ENCODE data around the gene PBX2.

DNA sequence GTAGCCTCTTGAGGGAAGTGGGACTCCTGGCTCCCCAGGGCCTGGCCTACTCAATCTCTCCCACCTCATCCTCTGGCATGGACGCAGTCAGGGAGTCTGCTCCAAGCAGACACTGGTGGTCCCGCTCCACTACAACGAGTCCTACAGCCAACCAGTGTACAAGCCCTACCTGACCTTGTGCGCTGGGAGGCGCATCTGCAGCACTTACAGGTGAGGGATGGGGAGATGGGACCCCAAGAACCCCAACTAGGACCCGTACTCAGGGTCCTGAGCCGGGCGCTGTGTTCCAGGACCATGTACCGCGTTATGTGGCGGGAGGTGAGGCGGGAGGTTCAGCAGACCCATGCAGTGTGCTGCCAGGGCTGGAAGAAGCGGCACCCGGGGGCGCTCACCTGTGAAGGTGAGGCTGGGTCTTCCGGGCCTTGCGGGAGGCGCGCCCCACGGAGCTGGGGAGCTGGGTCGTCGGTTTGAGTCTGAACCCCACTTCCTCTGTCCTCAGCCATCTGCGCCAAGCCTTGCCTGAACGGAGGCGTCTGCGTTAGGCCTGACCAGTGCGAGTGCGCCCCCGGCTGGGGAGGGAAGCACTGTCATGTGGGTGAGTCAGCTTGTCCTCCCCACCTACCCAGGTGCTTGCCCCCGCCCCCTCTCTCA lies 23.5 kb downstream of the PBX2 start:
- TF ChIP-seq, protein P1, sequence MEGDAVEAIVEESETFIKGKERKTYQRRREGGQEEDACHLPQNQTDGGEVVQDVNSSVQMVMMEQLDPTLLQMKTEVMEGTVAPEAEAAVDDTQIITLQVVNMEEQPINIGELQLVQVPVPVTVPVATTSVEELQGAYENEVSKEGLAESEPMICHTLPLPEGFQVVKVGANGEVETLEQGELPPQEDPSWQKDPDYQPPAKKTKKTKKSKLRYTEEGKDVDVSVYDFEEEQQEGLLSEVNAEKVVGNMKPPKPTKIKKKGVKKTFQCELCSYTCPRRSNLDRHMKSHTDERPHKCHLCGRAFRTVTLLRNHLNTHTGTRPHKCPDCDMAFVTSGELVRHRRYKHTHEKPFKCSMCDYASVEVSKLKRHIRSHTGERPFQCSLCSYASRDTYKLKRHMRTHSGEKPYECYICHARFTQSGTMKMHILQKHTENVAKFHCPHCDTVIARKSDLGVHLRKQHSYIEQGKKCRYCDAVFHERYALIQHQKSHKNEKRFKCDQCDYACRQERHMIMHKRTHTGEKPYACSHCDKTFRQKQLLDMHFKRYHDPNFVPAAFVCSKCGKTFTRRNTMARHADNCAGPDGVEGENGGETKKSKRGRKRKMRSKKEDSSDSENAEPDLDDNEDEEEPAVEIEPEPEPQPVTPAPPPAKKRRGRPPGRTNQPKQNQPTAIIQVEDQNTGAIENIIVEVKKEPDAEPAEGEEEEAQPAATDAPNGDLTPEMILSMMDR (IDR thresholded peaks at IDR 0.05) = no peak
- no peak for TF ChIP-seq POLR2A (IDR thresholded peaks at IDR 0.05)
- no peak for TF ChIP-seq POLR2AphosphoS5 (IDR thresholded peaks at IDR 0.05)

All from prostate gland (tissue), 2 donors.